GM21360 (cell line): ENCODE results near the gene UST.

ENCODE experiments used
- ATAC-seq: cut with Tn5 transposase; IDR thresholded peaks from one replicate; pipeline ENCODE4 v1.9.1; 2021; ENCODE audit warnings: mild to moderate bottlenecking, moderate library complexity; ENCODE audit not compliant: unreplicated experiment

Gene UST

GRCh38 chr6:148746363-148747144 lies at the start of gene UST:
TSS of gene UST (plus strand) at chr6:148747030. CDS start at chr6:148747431, 401 bp downstream.
- ATAC-seq: peak; percentile 46

GRCh38 chr6:148697895-148698440 lies 48.9 kb upstream of the UST start:
- ATAC-seq: no peak

- no peak for ATAC-seq
These were observed 48.1 kb upstream of the UST start for GRCh38 chr6:148698671-148699180.

- ATAC-seq: no peak
These were observed 46.6 kb upstream of the UST start for GRCh38 chr6:148700047-148700715.

- peak; percentile 73 for ATAC-seq
These were observed 46.0 kb upstream of the UST start for GRCh38 chr6:148700741-148701311.

- ATAC-seq: peak; percentile 29
These were observed 45.5 kb upstream of the UST start for GRCh38 chr6:148701375-148701774.

- no peak for ATAC-seq
These were observed 42.9 kb upstream of the UST start for GRCh38 chr6:148703900-148704299.

- ATAC-seq: no peak
These were observed 42.2 kb upstream of the UST start for GRCh38 chr6:148704400-148705246.

- no peak for ATAC-seq
These were observed 38.1 kb upstream of the UST start for GRCh38 chr6:148708707-148709106.

- no peak for ATAC-seq
These were observed 37.3 kb upstream of the UST start for GRCh38 chr6:148709577-148709976.

GRCh38 chr6:148711833-148712654 lies 34.8 kb upstream of the UST start:
- ATAC-seq: no peak

- no peak for ATAC-seq
These were observed 33.6 kb upstream of the UST start for GRCh38 chr6:148713033-148713738.

- ATAC-seq: no peak
These were observed 32.9 kb upstream of the UST start for GRCh38 chr6:148713921-148714320.

GRCh38 chr6:148716811-148717210 lies 30.0 kb upstream of the UST start:
- no peak for ATAC-seq

- no peak for ATAC-seq
These were observed 26.4 kb upstream of the UST start for GRCh38 chr6:148720406-148720805.

- ATAC-seq: no peak
These were observed 25.9 kb upstream of the UST start for GRCh38 chr6:148720897-148721296.

GRCh38 chr6:148723484-148723883 lies 23.3 kb upstream of the UST start:
- ATAC-seq: no peak

- ATAC-seq: no peak
These were observed 22.4 kb upstream of the UST start for GRCh38 chr6:148724428-148724827.

GRCh38 chr6:148727104-148727503 lies 19.7 kb upstream of the UST start:
- no peak for ATAC-seq
